ENCODE measurements around the gene LRP2BP.

DNA sequence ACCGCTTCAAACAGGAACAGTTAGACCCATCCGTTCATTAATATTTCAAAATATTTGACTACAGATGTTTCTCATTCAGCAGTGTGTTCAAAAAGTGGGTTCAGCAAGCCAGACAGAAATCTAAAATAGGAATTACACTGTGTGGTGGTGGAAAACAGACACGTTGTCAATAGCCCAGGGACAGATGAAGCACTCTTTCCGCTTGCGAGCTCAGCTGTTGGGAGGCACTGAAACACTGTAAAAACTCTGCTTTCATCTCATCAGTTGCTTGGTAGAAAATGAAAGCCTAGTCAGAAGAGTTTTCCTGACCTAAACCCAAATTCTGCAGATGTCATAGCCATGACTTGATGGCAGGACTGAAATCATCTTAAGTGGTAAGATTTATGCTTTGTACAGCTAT, 38.5 kb downstream of the LRP2BP start:
- TF ChIP-seq PPARA (CRISPR knock-in tag; IDR thresholded peaks at IDR 0.05; ENCODE audit: borderline replicate concordance) (no peak), RARB (CRISPR knock-in tag; IDR thresholded peaks at IDR 0.05) (no peak), ARNTL (CRISPR knock-in tag; IDR thresholded peaks at IDR 0.05; ENCODE audit: borderline replicate concordance, low read depth) (no peak), ZFP30 (CRISPR knock-in tag; IDR thresholded peaks at IDR 0.05) (no peak), ISL1 (CRISPR knock-in tag; IDR thresholded peaks at IDR 0.05) (no peak), CSDC2 (CRISPR knock-in tag; IDR thresholded peaks at IDR 0.05) (no peak), ZNF8 (CRISPR knock-in tag; IDR thresholded peaks at IDR 0.05) (no peak), BACH2 (CRISPR knock-in tag; IDR thresholded peaks at IDR 0.05; ENCODE audit: borderline replicate concordance) (no peak), ZNF565 (CRISPR knock-in tag; conservative IDR thresholded peaks at IDR 0.05; ENCODE audit: low read depth) (no peak)
- TF ChIP-seq, protein P1, sequence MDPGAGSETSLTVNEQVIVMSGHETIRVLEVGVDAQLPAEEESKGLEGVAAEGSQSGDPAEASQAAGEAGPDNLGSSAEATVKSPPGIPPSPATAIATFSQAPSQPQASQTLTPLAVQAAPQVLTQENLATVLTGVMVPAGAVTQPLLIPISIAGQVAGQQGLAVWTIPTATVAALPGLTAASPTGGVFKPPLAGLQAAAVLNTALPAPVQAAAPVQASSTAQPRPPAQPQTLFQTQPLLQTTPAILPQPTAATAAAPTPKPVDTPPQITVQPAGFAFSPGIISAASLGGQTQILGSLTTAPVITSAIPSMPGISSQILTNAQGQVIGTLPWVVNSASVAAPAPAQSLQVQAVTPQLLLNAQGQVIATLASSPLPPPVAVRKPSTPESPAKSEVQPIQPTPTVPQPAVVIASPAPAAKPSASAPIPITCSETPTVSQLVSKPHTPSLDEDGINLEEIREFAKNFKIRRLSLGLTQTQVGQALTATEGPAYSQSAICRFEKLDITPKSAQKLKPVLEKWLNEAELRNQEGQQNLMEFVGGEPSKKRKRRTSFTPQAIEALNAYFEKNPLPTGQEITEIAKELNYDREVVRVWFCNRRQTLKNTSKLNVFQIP (CRISPR knock-in tag; IDR thresholded peaks at IDR 0.05; ENCODE audit: borderline replicate concordance, low read depth), result no peak
- TF ChIP-seq, protein P2, sequence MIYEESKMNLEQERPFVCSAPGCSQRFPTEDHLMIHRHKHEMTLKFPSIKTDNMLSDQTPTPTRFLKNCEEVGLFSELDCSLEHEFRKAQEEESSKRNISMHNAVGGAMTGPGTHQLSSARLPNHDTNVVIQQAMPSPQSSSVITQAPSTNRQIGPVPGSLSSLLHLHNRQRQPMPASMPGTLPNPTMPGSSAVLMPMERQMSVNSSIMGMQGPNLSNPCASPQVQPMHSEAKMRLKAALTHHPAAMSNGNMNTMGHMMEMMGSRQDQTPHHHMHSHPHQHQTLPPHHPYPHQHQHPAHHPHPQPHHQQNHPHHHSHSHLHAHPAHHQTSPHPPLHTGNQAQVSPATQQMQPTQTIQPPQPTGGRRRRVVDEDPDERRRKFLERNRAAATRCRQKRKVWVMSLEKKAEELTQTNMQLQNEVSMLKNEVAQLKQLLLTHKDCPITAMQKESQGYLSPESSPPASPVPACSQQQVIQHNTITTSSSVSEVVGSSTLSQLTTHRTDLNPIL (CRISPR knock-in tag; IDR thresholded peaks at IDR 0.05; ENCODE audit: low read depth), result no peak
- TF ChIP-seq, protein P3, sequence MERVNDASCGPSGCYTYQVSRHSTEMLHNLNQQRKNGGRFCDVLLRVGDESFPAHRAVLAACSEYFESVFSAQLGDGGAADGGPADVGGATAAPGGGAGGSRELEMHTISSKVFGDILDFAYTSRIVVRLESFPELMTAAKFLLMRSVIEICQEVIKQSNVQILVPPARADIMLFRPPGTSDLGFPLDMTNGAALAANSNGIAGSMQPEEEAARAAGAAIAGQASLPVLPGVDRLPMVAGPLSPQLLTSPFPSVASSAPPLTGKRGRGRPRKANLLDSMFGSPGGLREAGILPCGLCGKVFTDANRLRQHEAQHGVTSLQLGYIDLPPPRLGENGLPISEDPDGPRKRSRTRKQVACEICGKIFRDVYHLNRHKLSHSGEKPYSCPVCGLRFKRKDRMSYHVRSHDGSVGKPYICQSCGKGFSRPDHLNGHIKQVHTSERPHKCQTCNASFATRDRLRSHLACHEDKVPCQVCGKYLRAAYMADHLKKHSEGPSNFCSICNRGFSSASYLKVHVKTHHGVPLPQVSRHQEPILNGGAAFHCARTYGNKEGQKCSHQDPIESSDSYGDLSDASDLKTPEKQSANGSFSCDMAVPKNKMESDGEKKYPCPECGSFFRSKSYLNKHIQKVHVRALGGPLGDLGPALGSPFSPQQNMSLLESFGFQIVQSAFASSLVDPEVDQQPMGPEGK (CRISPR knock-in tag; IDR thresholded peaks at IDR 0.05; ENCODE audit: borderline replicate concordance), result no peak
- TF ChIP-seq, protein P4, sequence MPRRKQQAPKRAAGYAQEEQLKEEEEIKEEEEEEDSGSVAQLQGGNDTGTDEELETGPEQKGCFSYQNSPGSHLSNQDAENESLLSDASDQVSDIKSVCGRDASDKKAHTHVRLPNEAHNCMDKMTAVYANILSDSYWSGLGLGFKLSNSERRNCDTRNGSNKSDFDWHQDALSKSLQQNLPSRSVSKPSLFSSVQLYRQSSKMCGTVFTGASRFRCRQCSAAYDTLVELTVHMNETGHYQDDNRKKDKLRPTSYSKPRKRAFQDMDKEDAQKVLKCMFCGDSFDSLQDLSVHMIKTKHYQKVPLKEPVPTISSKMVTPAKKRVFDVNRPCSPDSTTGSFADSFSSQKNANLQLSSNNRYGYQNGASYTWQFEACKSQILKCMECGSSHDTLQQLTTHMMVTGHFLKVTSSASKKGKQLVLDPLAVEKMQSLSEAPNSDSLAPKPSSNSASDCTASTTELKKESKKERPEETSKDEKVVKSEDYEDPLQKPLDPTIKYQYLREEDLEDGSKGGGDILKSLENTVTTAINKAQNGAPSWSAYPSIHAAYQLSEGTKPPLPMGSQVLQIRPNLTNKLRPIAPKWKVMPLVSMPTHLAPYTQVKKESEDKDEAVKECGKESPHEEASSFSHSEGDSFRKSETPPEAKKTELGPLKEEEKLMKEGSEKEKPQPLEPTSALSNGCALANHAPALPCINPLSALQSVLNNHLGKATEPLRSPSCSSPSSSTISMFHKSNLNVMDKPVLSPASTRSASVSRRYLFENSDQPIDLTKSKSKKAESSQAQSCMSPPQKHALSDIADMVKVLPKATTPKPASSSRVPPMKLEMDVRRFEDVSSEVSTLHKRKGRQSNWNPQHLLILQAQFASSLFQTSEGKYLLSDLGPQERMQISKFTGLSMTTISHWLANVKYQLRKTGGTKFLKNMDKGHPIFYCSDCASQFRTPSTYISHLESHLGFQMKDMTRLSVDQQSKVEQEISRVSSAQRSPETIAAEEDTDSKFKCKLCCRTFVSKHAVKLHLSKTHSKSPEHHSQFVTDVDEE (CRISPR knock-in tag; IDR thresholded peaks at IDR 0.05), result no peak
